Activated CD4-positive, alpha-beta T cell treated with anti-CD3 and anti-CD28 coated beads, Interleukin-2, Interleukin-6, amounts not matched to agents 100 ng/mL and 50 ng/mL, durations not matched to agents 16 hours and 8 hours (primary cell): ENCODE results near the gene MRGPRD.

ENCODE experiments used
- DNase-seq: peaks from one replicate; pipeline ENCODE4 v3.0.0-alpha.2; 2020

Gene MRGPRD

GRCh38 chr11:68966894-68967780, 13.6 kb downstream of the MRGPRD start:
- DNase-seq: no peak

DNA sequence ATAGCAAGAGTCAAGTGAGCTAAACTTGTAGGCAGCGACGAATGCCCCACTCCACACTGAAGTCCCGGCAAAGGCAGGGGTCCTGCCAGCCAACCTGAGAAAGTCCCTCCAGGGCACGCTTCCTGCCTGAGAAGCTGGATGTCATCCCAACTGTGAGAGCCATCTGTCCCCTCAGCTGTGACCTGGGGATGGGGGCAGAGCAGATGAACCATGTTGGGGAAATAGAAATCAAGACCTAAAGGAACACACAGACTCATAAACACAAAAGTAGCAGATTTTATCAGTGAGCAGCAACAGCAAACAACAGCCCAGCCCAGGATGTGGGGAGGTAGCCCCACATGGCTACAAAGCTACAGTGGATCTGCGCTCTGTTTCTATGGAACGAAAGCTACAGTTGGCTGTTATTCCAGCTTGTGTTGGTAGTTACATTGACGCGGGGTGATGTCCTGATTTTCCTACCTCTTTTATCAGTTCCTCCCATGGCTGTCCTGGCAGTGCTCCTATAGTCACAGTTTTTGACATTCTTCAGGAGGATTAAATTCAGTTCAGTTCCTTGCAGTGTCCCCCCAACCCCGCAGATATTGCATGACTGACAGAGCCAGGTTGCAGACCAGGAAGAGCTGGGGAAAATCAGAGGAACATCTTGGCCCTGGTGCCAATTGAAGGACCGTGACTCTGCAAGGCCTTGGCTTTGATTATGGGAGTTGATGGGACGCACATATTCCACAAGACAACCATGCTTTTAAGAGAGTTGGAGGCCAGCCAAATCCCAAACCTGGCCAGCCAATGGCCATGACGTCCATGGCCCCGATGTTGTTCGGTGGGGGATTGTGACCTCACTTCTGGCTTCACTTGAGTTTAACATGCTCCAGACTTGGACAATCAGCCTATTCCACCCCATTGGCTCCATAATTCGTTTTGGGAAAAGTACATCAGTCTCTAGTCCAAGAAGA, 14.6 kb downstream of the MRGPRD start:
- no peak for DNase-seq

DNA sequence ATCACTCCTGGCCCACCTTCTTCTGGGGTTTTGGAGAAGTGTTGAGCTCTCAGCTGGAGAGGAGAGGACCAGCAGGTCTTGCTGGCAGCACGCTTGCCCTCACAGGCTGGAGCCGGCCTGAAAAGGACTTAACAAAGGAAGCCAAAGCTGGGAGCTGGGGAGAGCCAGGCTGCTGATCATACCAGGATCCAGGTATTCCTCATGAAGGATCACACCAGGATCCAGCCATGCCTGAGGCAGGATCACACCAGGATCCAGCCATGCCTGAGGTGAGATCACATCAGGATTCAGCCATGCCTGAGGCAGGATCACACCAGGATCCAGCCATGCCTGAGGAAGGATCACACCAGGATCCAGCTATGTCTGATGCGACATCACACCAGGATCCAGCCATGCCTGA, 17.0 kb downstream of the MRGPRD start:
- no peak for DNase-seq

- DNase-seq: no peak
These were observed 18.1 kb downstream of the MRGPRD start for GRCh38 chr11:68962527-68963250.

GRCh38 chr11:68961245-68961644, 19.5 kb downstream of the MRGPRD start:
- no peak for DNase-seq

GRCh38 chr11:68960294-68961071, 20.3 kb downstream of the MRGPRD start:
- no peak for DNase-seq

DNA sequence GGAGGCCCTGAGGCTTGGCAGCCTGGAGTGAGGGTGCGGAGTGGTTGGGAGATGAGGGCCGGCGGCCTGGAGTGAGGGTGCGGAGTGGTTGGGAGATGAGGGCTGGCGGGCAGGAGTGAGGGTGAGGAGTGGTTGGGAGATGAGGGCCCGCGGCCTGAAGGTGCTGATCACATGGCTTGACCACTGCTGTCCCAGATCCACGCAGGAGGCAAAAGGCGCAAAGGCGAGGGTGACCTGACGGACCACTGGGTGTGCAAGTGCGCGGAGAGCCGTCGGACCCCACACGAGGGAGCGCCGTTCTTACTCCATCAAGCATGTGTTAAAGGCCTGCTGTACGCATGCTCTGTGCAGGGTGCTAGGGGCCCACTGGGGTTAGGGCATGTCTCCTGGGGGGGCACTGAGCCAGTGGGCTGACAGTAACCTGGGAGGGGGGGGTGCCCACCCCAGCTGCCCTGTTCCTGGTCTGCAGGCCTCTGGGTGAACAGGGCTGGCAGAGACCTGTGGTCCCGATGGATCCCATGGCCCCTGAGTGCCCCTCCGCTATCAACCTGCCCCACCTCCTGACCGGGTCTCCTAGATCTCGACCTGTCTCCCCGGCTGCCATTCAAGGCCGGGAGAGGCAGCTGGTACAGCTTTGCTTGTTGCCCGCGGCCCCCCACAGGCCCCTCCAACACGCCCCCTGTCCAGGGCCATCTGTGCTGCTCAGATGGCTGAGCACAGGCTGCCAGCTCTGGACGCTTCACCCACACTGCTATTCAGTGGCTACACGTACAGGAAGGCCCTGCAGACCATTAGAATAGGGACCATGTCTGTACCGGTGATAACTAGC, 21.1 kb downstream of the MRGPRD start:
- no peak for DNase-seq

DNA sequence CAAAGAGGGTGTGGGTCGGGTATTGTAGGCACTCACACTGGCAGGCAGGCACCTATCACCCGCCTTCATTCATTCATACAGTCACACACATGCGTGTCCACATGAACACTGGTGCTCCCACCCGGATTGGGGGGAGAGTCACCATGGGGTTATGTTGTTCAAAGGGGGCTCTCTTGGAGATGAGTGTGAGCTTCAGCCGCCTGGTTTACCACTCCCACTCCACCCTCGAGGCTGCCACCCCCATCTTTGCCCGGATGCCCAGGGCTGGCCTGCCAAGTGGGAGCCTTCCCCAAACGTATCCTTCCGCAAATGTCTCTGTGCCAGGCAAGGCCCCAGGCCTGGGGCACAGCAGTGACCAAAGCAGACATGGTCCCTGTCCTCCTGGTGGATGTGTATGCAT, 22.6 kb downstream of the MRGPRD start:
- DNase-seq: no peak

DNA sequence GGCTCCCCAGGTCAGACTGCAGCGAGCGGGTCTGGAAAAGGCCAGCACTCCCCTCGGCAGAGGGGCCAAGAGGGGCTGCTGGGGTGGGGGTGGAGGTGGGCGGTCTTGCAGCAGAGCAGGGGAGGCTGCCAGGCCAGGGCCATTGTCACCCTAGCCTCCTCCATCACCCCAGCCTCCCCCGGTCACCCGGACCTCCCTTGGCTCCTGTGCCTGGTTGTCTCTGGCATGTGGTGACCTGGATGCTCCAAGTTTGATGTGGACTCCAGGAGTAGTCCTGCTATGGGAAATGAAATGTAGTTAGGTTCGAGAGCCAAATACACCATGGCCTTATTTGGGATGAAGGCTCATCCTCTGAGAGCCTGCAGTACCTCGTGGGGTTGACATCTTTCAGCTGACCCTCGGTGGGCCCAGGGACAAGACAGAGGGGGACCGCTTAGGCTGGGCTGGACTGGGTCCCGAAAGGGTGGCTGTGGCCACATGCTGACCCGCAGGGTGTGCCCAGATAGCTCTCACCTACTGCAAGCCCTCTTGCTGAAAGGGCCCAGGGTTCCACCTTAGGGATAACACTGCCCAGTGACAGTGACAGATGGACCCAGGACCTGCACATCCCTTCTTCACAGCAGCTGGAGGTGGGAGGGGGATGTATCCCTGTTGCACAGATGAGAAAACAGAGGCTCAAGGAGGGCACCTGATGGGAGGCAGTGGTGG, 24.1 kb downstream of the MRGPRD start:
- DNase-seq: no peak

DNA sequence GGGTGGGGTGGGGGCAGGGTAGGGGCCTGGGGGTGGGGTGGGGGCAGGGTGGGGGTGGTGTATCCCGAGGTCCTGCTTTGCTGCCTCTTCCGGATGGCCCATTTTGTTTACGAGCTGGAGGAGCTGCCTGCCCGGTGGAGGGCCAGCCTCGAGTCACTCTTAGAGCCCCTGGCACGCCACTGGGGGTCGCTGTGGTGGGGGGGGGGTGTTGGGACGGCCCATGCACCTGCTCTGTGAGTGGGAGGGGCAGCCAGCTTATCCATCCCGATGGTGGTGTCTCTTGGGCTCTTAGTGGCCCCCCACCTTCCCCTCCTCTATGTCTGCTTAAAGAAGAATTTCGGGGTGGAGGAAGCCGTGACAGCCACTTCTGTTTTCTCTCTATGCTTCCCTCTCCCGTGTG, 24.6 kb downstream of the MRGPRD start:
- DNase-seq: peak; percentile 26

- DNase-seq: no peak
These were observed 25.2 kb downstream of the MRGPRD start for GRCh38 chr11:68955607-68955958.

- no peak for DNase-seq
These were observed 25.8 kb downstream of the MRGPRD start for GRCh38 chr11:68954836-68955606.

GRCh38 chr11:68950762-68951161, 30.0 kb downstream of the MRGPRD start:
- DNase-seq: no peak

- no peak for DNase-seq
These were observed 30.5 kb downstream of the MRGPRD start for GRCh38 chr11:68950270-68950669.

DNA sequence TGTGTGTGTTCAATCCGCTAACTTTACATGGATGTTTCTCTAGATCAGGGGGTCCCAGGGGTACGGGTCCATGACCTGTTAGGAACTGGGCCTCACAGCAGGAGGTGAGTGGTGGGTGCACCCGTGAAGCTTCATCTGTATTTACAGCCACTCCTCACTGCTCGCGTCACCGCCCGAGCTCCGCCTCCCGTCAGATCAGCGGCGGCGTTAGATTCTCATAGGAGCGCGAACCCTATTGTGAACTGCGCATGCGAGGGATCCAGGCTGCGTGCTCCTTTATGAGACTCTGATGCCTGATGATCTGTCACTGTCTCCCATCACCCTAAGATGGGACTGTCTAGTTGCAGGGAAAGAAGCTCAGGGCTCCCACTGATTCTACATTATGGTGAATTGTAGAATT, 31.9 kb downstream of the MRGPRD start:
- DNase-seq: no peak

DNA sequence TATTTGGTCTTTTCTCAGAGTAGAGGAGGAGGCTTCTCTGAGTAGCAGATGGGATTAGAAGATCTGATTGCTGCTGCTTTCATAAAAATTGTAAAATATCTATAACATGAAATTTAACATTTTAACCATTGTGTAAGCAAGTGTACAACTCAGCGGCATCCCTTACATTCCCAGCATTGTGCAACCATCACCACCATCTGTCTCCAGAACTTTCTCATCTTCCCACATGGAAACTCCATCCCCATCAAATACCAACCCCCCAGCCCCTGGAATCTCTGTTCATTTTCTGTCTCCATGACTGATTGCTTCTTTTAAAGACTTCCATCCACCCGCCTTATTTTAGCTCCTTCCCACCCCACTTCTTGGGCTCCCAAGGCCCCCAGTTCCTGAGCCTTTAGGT, 32.3 kb downstream of the MRGPRD start:
- no peak for DNase-seq

GRCh38 chr11:68947151-68947550, 33.6 kb downstream of the MRGPRD start:
- DNase-seq: no peak

- no peak for DNase-seq
These were observed 34.2 kb downstream of the MRGPRD start for GRCh38 chr11:68946416-68947090.

DNA sequence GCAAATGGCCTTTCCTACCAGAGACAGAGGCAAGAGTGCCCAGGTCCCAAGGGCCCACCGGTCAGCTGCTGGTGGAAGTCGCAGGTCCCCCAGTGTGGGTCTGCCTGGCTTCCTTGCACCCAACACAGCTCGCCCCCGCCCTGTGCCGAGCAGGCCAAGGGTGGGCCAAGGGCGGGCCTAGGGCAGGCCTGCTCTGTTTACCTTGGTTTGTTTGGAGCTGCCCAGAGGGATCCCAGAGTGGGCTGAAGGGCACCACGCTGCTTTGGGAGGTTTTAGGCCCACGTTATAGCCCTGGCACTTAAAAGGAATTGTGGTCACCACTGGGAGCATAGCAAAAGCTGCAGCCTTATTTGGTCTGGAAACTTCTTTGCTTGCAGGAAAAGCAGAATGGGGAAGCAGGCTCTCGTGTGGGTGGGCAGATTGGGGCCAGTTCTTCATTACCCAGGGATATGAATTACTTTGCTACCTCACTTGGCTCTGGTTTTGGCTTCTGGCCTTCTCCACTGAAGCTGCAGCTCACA, 38.0 kb downstream of the MRGPRD start:
- no peak for DNase-seq
